ENCODE results near the gene KRTAP4-6.

DNA sequence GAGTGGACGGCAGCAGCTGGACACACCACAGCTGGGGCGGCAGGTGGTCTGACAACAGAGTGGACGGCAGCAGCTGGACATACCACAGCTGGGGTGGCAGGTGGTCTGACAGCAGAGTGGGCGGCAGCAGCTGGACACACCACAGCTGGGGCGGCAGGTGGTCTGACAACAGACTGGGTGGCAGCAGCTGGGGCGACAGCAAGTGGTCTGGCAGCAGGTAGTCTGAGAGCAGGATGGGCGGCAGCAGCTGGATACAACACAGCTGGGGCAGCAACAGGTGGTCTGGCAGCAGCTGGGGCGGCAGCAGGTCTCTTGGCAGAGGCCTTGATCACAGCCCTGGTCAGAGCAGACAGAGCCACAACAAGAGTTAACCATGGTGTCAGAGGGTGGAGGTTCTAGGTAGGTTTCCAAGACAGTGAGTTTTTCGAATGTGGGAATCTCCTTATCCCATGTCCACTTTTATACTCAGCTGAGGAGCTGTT is 44.2 kb upstream of the KRTAP4-6 start, which contains the start of gene KRTAP4-1:
- TF ChIP-seq, protein P1, sequence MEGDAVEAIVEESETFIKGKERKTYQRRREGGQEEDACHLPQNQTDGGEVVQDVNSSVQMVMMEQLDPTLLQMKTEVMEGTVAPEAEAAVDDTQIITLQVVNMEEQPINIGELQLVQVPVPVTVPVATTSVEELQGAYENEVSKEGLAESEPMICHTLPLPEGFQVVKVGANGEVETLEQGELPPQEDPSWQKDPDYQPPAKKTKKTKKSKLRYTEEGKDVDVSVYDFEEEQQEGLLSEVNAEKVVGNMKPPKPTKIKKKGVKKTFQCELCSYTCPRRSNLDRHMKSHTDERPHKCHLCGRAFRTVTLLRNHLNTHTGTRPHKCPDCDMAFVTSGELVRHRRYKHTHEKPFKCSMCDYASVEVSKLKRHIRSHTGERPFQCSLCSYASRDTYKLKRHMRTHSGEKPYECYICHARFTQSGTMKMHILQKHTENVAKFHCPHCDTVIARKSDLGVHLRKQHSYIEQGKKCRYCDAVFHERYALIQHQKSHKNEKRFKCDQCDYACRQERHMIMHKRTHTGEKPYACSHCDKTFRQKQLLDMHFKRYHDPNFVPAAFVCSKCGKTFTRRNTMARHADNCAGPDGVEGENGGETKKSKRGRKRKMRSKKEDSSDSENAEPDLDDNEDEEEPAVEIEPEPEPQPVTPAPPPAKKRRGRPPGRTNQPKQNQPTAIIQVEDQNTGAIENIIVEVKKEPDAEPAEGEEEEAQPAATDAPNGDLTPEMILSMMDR (conservative IDR thresholded peaks at IDR 0.05; ENCODE audit: low read depth, low read length) = no peak
- TF ChIP-seq, protein P2, sequence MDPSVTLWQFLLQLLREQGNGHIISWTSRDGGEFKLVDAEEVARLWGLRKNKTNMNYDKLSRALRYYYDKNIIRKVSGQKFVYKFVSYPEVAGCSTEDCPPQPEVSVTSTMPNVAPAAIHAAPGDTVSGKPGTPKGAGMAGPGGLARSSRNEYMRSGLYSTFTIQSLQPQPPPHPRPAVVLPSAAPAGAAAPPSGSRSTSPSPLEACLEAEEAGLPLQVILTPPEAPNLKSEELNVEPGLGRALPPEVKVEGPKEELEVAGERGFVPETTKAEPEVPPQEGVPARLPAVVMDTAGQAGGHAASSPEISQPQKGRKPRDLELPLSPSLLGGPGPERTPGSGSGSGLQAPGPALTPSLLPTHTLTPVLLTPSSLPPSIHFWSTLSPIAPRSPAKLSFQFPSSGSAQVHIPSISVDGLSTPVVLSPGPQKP (IDR thresholded peaks at IDR 0.05; ENCODE audit: borderline replicate concordance, low read depth, low read length) = no peak
